ENCODE data around the gene MCRS1.
A peak's percentile ranks its signal among the peaks of the same experiment; 100 is the strongest.

Gene MCRS1

DNA sequence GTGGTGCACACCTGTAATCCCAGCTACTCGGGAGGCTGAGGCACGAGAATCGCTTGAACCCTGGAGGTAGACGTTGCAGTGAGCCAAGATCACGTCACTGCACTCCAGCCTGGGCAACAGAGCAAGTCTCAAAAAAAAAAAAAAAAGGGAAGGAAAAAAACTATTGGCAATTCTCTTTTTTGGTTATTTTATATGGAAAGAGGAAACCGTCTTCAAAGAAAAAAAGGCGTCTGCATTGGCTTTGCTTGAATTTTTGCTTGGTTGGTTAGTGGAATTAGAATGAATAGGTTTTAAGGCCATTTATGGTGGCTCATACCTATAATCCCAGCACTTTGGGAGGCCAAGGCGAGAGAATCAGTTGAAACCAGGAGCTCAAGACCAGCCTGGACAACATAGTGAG lies 58.3 kb downstream of the MCRS1 start:
- peak in 1 of 3 donors; percentile 10 for DNase-seq
